Measurements from ENCODE around the gene VAT1L.

Gene VAT1L

GRCh38 chr16:77970371-77970770 is 182.0 kb downstream of the VAT1L start:
- Histone ChIP-seq H3K4me3 (ENCODE audit: extremely low read depth, insufficient read depth, low read length, poor library complexity, severe bottlenecking) (no peak overlapping the region), H3K27ac (ENCODE audit: low read depth, low read length, severe bottlenecking) (no peak overlapping the region), H3K36me3 (ENCODE audit: control insufficient read depth, insufficient read depth, low read length) (no peaks in the 10 kb centered on the region), H3K4me1 (ENCODE audit: control insufficient read depth, insufficient read depth, low read length, poor library complexity, severe bottlenecking) (peaks cover 10% of the 10 kb centered on the region), H3K9me3 (ENCODE audit: control insufficient read depth, low read length) (no peaks in the 10 kb centered on the region)

GRCh38 chr16:77971306-77972061 is 183.1 kb downstream of the VAT1L start:
- 53 to 54% methylated on average over 13 to 15 of the region's 16 CpGs for WGBS, 2 experiments (ENCODE audit: insufficient coverage in 2 of 2)
- Histone ChIP-seq H3K27ac (ENCODE audit: low read depth, low read length, severe bottlenecking) (no peak overlapping the region), H3K4me3 (ENCODE audit: extremely low read depth, insufficient read depth, low read length, poor library complexity, severe bottlenecking) (no peak overlapping the region), H3K36me3 (ENCODE audit: control insufficient read depth, insufficient read depth, low read length) (no peaks in the 10 kb centered on the region), H3K9me3 (ENCODE audit: control insufficient read depth, low read length) (no peaks in the 10 kb centered on the region), H3K4me1 (ENCODE audit: control insufficient read depth, insufficient read depth, low read length, poor library complexity, severe bottlenecking) (peaks cover 6% of the 10 kb centered on the region)

- H3K36me3 ChIP-seq (ENCODE audit: control insufficient read depth, insufficient read depth, low read length): no peaks in the 10 kb centered on the region
These were observed 183.7 kb downstream of the VAT1L start for GRCh38 chr16:77972062-77972392.

GRCh38 chr16:77974883-77975282 is 186.5 kb downstream of the VAT1L start:
- Histone ChIP-seq H3K4me3 (ENCODE audit: extremely low read depth, insufficient read depth, low read length, poor library complexity, severe bottlenecking) (no peak overlapping the region), H3K9me3 (ENCODE audit: control insufficient read depth, low read length) (no peaks in the 10 kb centered on the region), H3K4me1 (ENCODE audit: control insufficient read depth, insufficient read depth, low read length, poor library complexity, severe bottlenecking) (peaks cover 6% of the 10 kb centered on the region), H3K36me3 (ENCODE audit: control insufficient read depth, insufficient read depth, low read length) (peaks cover 9% of the 10 kb centered on the region), H3K27ac (ENCODE audit: low read depth, low read length, severe bottlenecking) (no peak overlapping the region)
- 77 to 85% methylated on average over 2 of the region's 5 CpGs for WGBS, 2 experiments (ENCODE audit: insufficient coverage in 2 of 2)

More at GRCh38 chr16:77972062-77972392, 183.7 kb downstream of the VAT1L start:
- Histone ChIP-seq H3K9me3 (ENCODE audit: control insufficient read depth, low read length) (no peaks in the 10 kb centered on the region), H3K4me1 (ENCODE audit: control insufficient read depth, insufficient read depth, low read length, poor library complexity, severe bottlenecking) (peaks cover 6% of the 10 kb centered on the region), H3K4me3 (ENCODE audit: extremely low read depth, insufficient read depth, low read length, poor library complexity, severe bottlenecking) (no peak overlapping the region), H3K27ac (ENCODE audit: low read depth, low read length, severe bottlenecking) (no peak overlapping the region)
- WGBS, 2 experiments (ENCODE audit: insufficient coverage in 2 of 2): 70 to 71% methylated on average over 1 of the region's 1 CpG

- WGBS, 2 experiments (ENCODE audit: insufficient coverage in 2 of 2): 83 to 100% methylated on average over 2 of the region's 3 CpGs
- Histone ChIP-seq H3K9me3 (ENCODE audit: control insufficient read depth, low read length) (no peaks in the 10 kb centered on the region), H3K27ac (ENCODE audit: low read depth, low read length, severe bottlenecking) (no peak overlapping the region), H3K4me1 (ENCODE audit: control insufficient read depth, insufficient read depth, low read length, poor library complexity, severe bottlenecking) (peaks cover 4% of the 10 kb centered on the region), H3K36me3 (ENCODE audit: control insufficient read depth, insufficient read depth, low read length) (peaks cover 9% of the 10 kb centered on the region), H3K4me3 (ENCODE audit: extremely low read depth, insufficient read depth, low read length, poor library complexity, severe bottlenecking) (no peak overlapping the region)
These were observed 187.6 kb downstream of the VAT1L start for GRCh38 chr16:77975942-77976341.

- Histone ChIP-seq H3K27ac (ENCODE audit: low read depth, low read length, severe bottlenecking) (no peak overlapping the region), H3K4me1 (ENCODE audit: control insufficient read depth, insufficient read depth, low read length, poor library complexity, severe bottlenecking) (no peaks in the 10 kb centered on the region), H3K4me3 (ENCODE audit: extremely low read depth, insufficient read depth, low read length, poor library complexity, severe bottlenecking) (no peak overlapping the region), H3K36me3 (ENCODE audit: control insufficient read depth, insufficient read depth, low read length) (peaks cover 9% of the 10 kb centered on the region), H3K9me3 (ENCODE audit: control insufficient read depth, low read length) (no peaks in the 10 kb centered on the region)
- WGBS, 2 experiments (ENCODE audit: insufficient coverage in 2 of 2): 78 to 83% methylated on average over 2 to 4 of the region's 5 CpGs
These were observed 189.0 kb downstream of the VAT1L start for GRCh38 chr16:77977339-77977738.

- H3K9me3 ChIP-seq (ENCODE audit: control insufficient read depth, low read length): no peaks in the 10 kb centered on the region
- no peak overlapping the region for H3K27ac ChIP-seq (ENCODE audit: low read depth, low read length, severe bottlenecking)
- WGBS, 2 experiments (ENCODE audit: insufficient coverage in 2 of 2): 100% methylated on average over 2 of the region's 3 CpGs; no CpG with 5 or more reads in 1 of the 2 experiments
- H3K4me3 ChIP-seq (ENCODE audit: extremely low read depth, insufficient read depth, low read length, poor library complexity, severe bottlenecking): no peak overlapping the region
- H3K36me3 ChIP-seq (ENCODE audit: control insufficient read depth, insufficient read depth, low read length): no peaks in the 10 kb centered on the region
- no peaks in the 10 kb centered on the region for H3K4me1 ChIP-seq (ENCODE audit: control insufficient read depth, insufficient read depth, low read length, poor library complexity, severe bottlenecking)
These were observed 196.7 kb downstream of the VAT1L start for GRCh38 chr16:77985111-77985510.

DNA sequence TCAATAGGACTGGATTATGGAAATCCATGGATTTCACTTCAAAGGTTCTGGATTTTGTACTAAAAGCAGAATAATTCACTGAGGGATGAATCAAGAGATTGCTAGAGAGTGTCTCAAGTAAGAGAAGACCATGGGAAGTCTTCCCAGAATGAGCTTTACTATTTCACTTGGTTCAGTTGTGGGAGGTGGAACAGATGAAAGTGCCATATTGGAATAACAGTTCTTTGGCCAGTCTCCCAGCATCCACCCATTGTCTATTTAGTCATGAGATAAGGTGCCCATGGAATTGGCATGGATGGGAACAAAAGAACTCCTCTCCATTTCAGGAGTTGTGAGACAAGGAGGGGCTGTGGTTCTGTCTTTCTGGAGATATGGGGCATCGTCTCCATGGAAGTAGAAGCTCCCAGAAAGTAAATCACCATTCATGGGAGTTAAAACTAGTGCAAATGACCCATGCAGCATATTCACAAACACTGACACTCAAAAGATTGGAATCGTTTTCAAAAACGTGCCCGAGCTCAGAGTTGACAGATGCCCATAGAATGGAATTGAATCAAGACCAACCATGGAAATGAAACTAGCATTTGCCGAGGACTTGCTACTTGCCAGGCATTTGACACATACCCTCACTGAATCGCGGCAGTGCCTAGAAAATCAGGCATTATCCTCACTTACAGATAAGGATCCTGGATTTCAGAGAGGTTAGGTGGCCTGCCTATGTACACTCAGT is 197.8 kb downstream of the VAT1L start:
- Histone ChIP-seq H3K4me3 (ENCODE audit: extremely low read depth, insufficient read depth, low read length, poor library complexity, severe bottlenecking) (no peak overlapping the region), H3K36me3 (ENCODE audit: control insufficient read depth, insufficient read depth, low read length) (no peaks in the 10 kb centered on the region), H3K4me1 (ENCODE audit: control insufficient read depth, insufficient read depth, low read length, poor library complexity, severe bottlenecking) (no peaks in the 10 kb centered on the region), H3K27ac (ENCODE audit: low read depth, low read length, severe bottlenecking) (no peak overlapping the region), H3K9me3 (ENCODE audit: control insufficient read depth, low read length) (peaks cover 3% of the 10 kb centered on the region)
- 92 to 99% methylated on average over 6 to 7 of the region's 7 CpGs for WGBS, 2 experiments (ENCODE audit: insufficient coverage in 2 of 2)

- Histone ChIP-seq H3K9me3 (ENCODE audit: control insufficient read depth, low read length) (peaks cover 4% of the 10 kb centered on the region), H3K4me3 (ENCODE audit: extremely low read depth, insufficient read depth, low read length, poor library complexity, severe bottlenecking) (no peak overlapping the region), H3K27ac (ENCODE audit: low read depth, low read length, severe bottlenecking) (no peak overlapping the region), H3K36me3 (ENCODE audit: control insufficient read depth, insufficient read depth, low read length) (no peaks in the 10 kb centered on the region), H3K4me1 (ENCODE audit: control insufficient read depth, insufficient read depth, low read length, poor library complexity, severe bottlenecking) (peaks cover 8% of the 10 kb centered on the region)
- no CpG with 5 or more reads among the region's 2 CpGs for WGBS, 2 experiments (ENCODE audit: insufficient coverage in 2 of 2)
These were observed 199.4 kb downstream of the VAT1L start for GRCh38 chr16:77987810-77988209.

GRCh38 chr16:77989846-77990245 is 201.5 kb downstream of the VAT1L start:
- H3K27ac ChIP-seq (ENCODE audit: low read depth, low read length, severe bottlenecking): no peak overlapping the region
- H3K4me3 ChIP-seq (ENCODE audit: extremely low read depth, insufficient read depth, low read length, poor library complexity, severe bottlenecking): no peak overlapping the region
- peaks cover 20% of the 10 kb centered on the region for H3K4me1 ChIP-seq (ENCODE audit: control insufficient read depth, insufficient read depth, low read length, poor library complexity, severe bottlenecking)
- peaks cover 6% of the 10 kb centered on the region for H3K9me3 ChIP-seq (ENCODE audit: control insufficient read depth, low read length)
- H3K36me3 ChIP-seq (ENCODE audit: control insufficient read depth, insufficient read depth, low read length): no peaks in the 10 kb centered on the region
- WGBS, 2 experiments (ENCODE audit: insufficient coverage in 2 of 2): 92 to 100% methylated on average over 2 of the region's 4 CpGs

GRCh38 chr16:77991701-77992100 is 203.3 kb downstream of the VAT1L start:
- WGBS, 2 experiments (ENCODE audit: insufficient coverage in 2 of 2): 53 to 67% methylated on average over 2 to 3 of the region's 4 CpGs
- Histone ChIP-seq H3K9me3 (ENCODE audit: control insufficient read depth, low read length) (peaks cover 25% of the 10 kb centered on the region), H3K4me1 (ENCODE audit: control insufficient read depth, insufficient read depth, low read length, poor library complexity, severe bottlenecking) (peaks cover 20% of the 10 kb centered on the region), H3K36me3 (ENCODE audit: control insufficient read depth, insufficient read depth, low read length) (no peaks in the 10 kb centered on the region), H3K4me3 (ENCODE audit: extremely low read depth, insufficient read depth, low read length, poor library complexity, severe bottlenecking) (no peak overlapping the region), H3K27ac (ENCODE audit: low read depth, low read length, severe bottlenecking) (no peak overlapping the region)

All from mesodermal cell (in vitro differentiated cells).